Endothelial cell of umbilical vein (primary cell): ENCODE results near the gene CYP39A1. TPM values are rescaled to one million over a fixed set of nuclear protein-coding genes. Genes with fewer than 3 reads are reported as not detected.

Experiments
- BruUV-seq: library from RNA; stranded (reverse); fragments of 400-500 nt; replicated peaks from 2 replicates; lab custom pipeline; 2021; lab: Mats Ljungman, UMichigan
- CTCF ChIA-PET: fragments of 300-600, 350-600 bp; sonication (Branson Sonifier 250); formaldehyde crosslinking; loops from one replicate; lab custom pipeline; 2021; ENCODE audit warnings: antibody characterized with exemption, inconsistent platforms; lab: Charles Lee
- POLR2A ChIA-PET: fragments of 300-600, 350-600 bp; sonication (Branson Sonifier 250); formaldehyde crosslinking; loops from one replicate; lab custom pipeline; 2021; ENCODE audit warnings: antibody characterized with exemption, inconsistent platforms; lab: Charles Lee
- DNase-seq: peaks from one replicate; pipeline ENCODE4 v3.0.0-alpha.2; 2011; ENCODE audit warnings: low read depth, low spot score
- FAIRE-seq: peaks from 2 replicates; lab custom pipeline; 2011; peaks lifted over from hg19 to GRCh38; lab: Jason Lieb, UNC
- H2AFZ ChIP-seq: 2 replicates; pipeline ENCODE4 v1.6.0; 2012; ENCODE audit warnings: low read depth, low read length, control low read depth, inconsistent platforms
- H3K27ac ChIP-seq: 2 replicates; pipeline ENCODE4 v1.5.1; 2011; ENCODE audit warnings: low read depth, mild to moderate bottlenecking, control low read depth, low read length, moderate library complexity; ENCODE audit not compliant: insufficient read depth
- H3K27me3 ChIP-seq, 2 experiments: 2 replicates each; pipeline versions ENCODE4 v1.6.0 to v1.6.1; 2011; ENCODE audit warnings: low read length in 2 of 2, mixed read lengths in 1 of 2; ENCODE audit not compliant: control insufficient read depth in 2 of 2, insufficient read depth in 2 of 2
- H3K36me3 ChIP-seq, 2 experiments: 2 replicates in 1 of 2; 3 replicates in 1 of 2; pipeline ENCODE4 v1.5.1; 2011; ENCODE audit warnings: low read length in 2 of 2, mild to moderate bottlenecking in 1 of 2, moderate library complexity in 1 of 2; ENCODE audit not compliant: control insufficient read depth in 2 of 2, insufficient read depth in 2 of 2; ENCODE audit errors: extremely low read depth in 1 of 2
- H3K4me1 ChIP-seq: 3 replicates; pipeline ENCODE4 v1.5.1; 2011; ENCODE audit warnings: mild to moderate bottlenecking, low read length; ENCODE audit not compliant: control insufficient read depth, insufficient read depth; ENCODE audit errors: extremely low read depth
- H3K4me2 ChIP-seq: 2 replicates; pipeline ENCODE4 v1.6.1; 2011; ENCODE audit warnings: low read length, control low read depth, mixed read lengths; ENCODE audit not compliant: insufficient read depth
- H3K4me3 ChIP-seq, 3 experiments: fragments of 200-600 bp in 1 of 3; sonication (generic), shearing (Covaris generic) in 1 of 3; replicated peaks in 1 of 3; 2 replicates each; pipeline ENCODE4 v1.5.1; 2011 to 2016; ENCODE audit warnings: control low read depth in 3 of 3, low read length in 3 of 3, mild to moderate bottlenecking in 2 of 3, inconsistent platforms in 1 of 3, low read depth in 1 of 3, moderate library complexity in 1 of 3; ENCODE audit not compliant: insufficient read depth in 1 of 3
- H3K79me2 ChIP-seq: 2 replicates; pipeline ENCODE4 v1.6.0; 2012; ENCODE audit warnings: low read length, inconsistent platforms; ENCODE audit not compliant: control insufficient read depth, insufficient read depth
- H3K9ac ChIP-seq: replicated peaks from 2 replicates; pipeline ENCODE3; 2011; ENCODE audit warnings: low read length, control low read depth; ENCODE audit not compliant: insufficient read depth; ENCODE audit errors: extremely low read depth
- H3K9me1 ChIP-seq: replicated peaks from 3 replicates; pipeline ENCODE4 v1.6.0; 2011; ENCODE audit warnings: mild to moderate bottlenecking, low read length; ENCODE audit not compliant: control insufficient read depth, insufficient read depth; ENCODE audit errors: extremely low read depth
- H3K9me3 ChIP-seq: replicated peaks from 2 replicates; pipeline ENCODE4 v1.5.1; 2012; ENCODE audit warnings: low read length, inconsistent platforms; ENCODE audit not compliant: control insufficient read depth, insufficient read depth
- H4K20me1 ChIP-seq: replicated peaks from 2 replicates; pipeline ENCODE3; 2011; ENCODE audit warnings: mild to moderate bottlenecking, low read length; ENCODE audit not compliant: control insufficient read depth, insufficient read depth; ENCODE audit errors: extremely low read depth
- CTCF ChIP-seq, 2 donors: IDR thresholded peaks; 1 replicate in 1 of 2; 2 replicates in 1 of 2; pipeline ENCODE4 v1.5.1; 2011; ENCODE audit warnings: low read length in 2 of 2, mild to moderate bottlenecking in 2 of 2, moderate library complexity in 2 of 2, control low read depth in 1 of 2, inconsistent platforms in 1 of 2, low read depth in 1 of 2; ENCODE audit not compliant: insufficient read depth in 1 of 2; ENCODE audit errors: extremely low read depth in 1 of 2
- EZH2 ChIP-seq: IDR thresholded peaks from 2 replicates; pipeline ENCODE4 v1.6.1; 2012; ENCODE audit warnings: borderline replicate concordance, low read depth, mild to moderate bottlenecking, moderate library complexity, low read length, inconsistent platforms; ENCODE audit not compliant: severe bottlenecking
- FOS ChIP-seq: IDR thresholded peaks from 2 replicates; pipeline ENCODE4 v1.6.1; 2011; ENCODE audit warnings: mild to moderate bottlenecking, low read length, moderate library complexity, borderline replicate concordance; ENCODE audit not compliant: insufficient read depth
- GATA2 ChIP-seq: IDR thresholded peaks from 2 replicates; pipeline ENCODE4 v1.7.0; 2011; ENCODE audit warnings: low read depth, mild to moderate bottlenecking, moderate library complexity, mixed read lengths, low read length; ENCODE audit not compliant: insufficient read length, insufficient read depth
- JUN ChIP-seq: IDR thresholded peaks from 2 replicates; pipeline ENCODE4 v1.6.1; 2011; ENCODE audit warnings: borderline replicate concordance, low read depth; ENCODE audit not compliant: insufficient read length, insufficient read depth
- MAX ChIP-seq: IDR thresholded peaks from 2 replicates; pipeline ENCODE4 v1.6.1; 2011; ENCODE audit not compliant: insufficient read depth, insufficient read length
- MYC ChIP-seq: IDR thresholded peaks from one replicate; pipeline ENCODE4 v1.6.1; 2011; ENCODE audit warnings: mild to moderate bottlenecking, low read depth, low read length
- POLR2A ChIP-seq: IDR thresholded peaks from 2 replicates; pipeline ENCODE4 v1.6.1; 2012; ENCODE audit warnings: low read depth, mild to moderate bottlenecking, control low read depth, low read length
- POLR2AphosphoS5 ChIP-seq: IDR thresholded peaks from 2 replicates; pipeline ENCODE4 v1.6.1; 2012; ENCODE audit warnings: low read depth, mild to moderate bottlenecking, control low read depth, low read length, moderate library complexity; ENCODE audit not compliant: insufficient read depth
- dilution Hi-C: fragments of 300-500 bp; cut with MboI; formaldehyde crosslinking; loops from one replicate; pipeline ENCODE4 v1.15.0; 2019; ENCODE audit warnings: low sequenced_read_pairs; ENCODE audit not compliant: extremely low pct_ligation_motif_present
- intact Hi-C: fragments of 100-400 bp; cut with micrococcal nuclease; formaldehyde crosslinking; loops from one replicate; pipeline ENCODE4 v1.10.0; 2022
- polyA plus RNA-seq, 4 experiments: library from polyadenylated mRNA; depleted of rRNA in 3 of 4; stranded (reverse) in 3 of 4; unstranded in 1 of 4; fragments of >200 nt; gene quantifications; 2 replicates each; pipeline versions ENCODE4 v1.2.1 to v1.2.3, GENCODE V29; 2011 to 2012; ENCODE audit warnings: missing spikeins in 1 of 4
- total RNA-seq: library from RNA; stranded (reverse); gene quantifications from 2 replicates; pipeline ENCODE4 v1.2.3, GENCODE V29; 2021

The CYP39A1 gene
- total and polyA plus RNA-seq, 2 donors (not counting 3 experiments of a cell fraction or from before 2014, with no cell fraction given): not detected

- CTCF ChIA-PET: no interaction called here
- Histone ChIP-seq H3K36me3 (no peaks in the 10 kb centered on the region), H3K4me3 (no peak overlapping the region), H3K27ac (no peak overlapping the region), H3K79me2 (no peaks in the 10 kb centered on the region), H2AFZ (no peak overlapping the region), H3K4me2 (no peak overlapping the region), H3K27me3 (no peaks in the 10 kb centered on the region), H4K20me1 (no peaks in the 10 kb centered on the region), H3K9me3 (no peaks in the 10 kb centered on the region), H3K4me1 (no peaks in the 10 kb centered on the region), H3K9ac (no peak overlapping the region), H3K9me1 (no peaks in the 10 kb centered on the region)
- intact Hi-C loops: no loop called here
- POLR2A ChIA-PET: no interaction called here
- dilution Hi-C loops: no loop called here
- TF ChIP-seq EZH2 (no peak), JUN (no peak), MYC (no peak), FOS (no peak), MAX (no peak), GATA2 (no peak), POLR2A (no peak), CTCF (IDR thresholded peaks at IDR 0.05; ENCODE audit: extremely low read depth in 1 of 2, insufficient read depth in 1 of 2, low read depth in 1 of 2, low read length in 2 of 2) (no peak), POLR2AphosphoS5 (no peak)
- DNase-seq (no peak), FAIRE-seq (no peak)
- BruUV-seq: no TSS peak
Observed at GRCh38 chr6:46667377-46667776, 14.8 kb upstream of the CYP39A1 start.
